ENCODE data around the gene DAB1. TPM values are rescaled to one million over a fixed set of nuclear protein-coding genes. Genes with fewer than 3 reads are reported as not detected.

The DAB1 gene
- total RNA-seq, 1 donor from 2014 or later, result not detected

GRCh38 chr1:56952501-56952900 lies 471.4 kb downstream of the DAB1 start:
- DNase-seq (ENCODE audit: low read depth), result no peak
- no peak for TF ChIP-seq CTCF (conservative IDR thresholded peaks at IDR 0.05; ENCODE audit: low read depth, low read length)
- no peak overlapping the region for H3K4me3 ChIP-seq (ENCODE audit: low read depth, low read length)

GRCh38 chr1:56948403-56949023 lies 475.3 kb downstream of the DAB1 start:
- no peak for DNase-seq (ENCODE audit: low read depth)
- no peak for TF ChIP-seq CTCF (conservative IDR thresholded peaks at IDR 0.05; ENCODE audit: low read depth, low read length)
- no peak overlapping the region for H3K4me3 ChIP-seq (ENCODE audit: low read depth, low read length)

All from epithelial cell of proximal tubule (primary cell).